GM18502 (cell line): ENCODE data around the gene WFDC12.

ENCODE experiments used
- ATAC-seq: cut with Tn5 transposase; IDR thresholded peaks from one replicate; pipeline ENCODE4 v1.9.1; 2021; ENCODE audit warnings: mild to moderate bottlenecking; ENCODE audit not compliant: unreplicated experiment, poor library complexity

Gene WFDC12

GRCh38 chr20:45094201-45094600 is 30.1 kb downstream of the WFDC12 start:
- no peak for ATAC-seq

- no peak for ATAC-seq
These were observed 31.4 kb downstream of the WFDC12 start for GRCh38 chr20:45092898-45093297.

DNA sequence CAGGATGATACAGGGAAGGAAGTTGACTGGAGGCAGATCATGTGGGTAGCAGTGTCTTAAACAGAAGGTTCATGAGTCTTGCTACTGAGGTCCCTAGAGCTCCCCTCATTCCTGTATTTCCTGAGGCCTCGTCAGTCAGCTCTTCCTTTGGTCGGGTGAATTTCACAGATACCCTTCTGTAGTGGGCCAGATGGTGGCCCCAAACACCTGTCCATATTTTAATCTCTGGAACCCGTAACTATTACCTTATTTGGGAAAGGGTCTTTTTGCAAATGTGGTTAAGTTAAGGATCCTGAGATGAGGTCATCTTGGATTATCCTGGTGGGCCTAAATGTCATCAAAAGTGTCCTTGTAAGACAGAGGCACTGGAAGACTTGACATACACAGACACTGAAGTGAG is 32.9 kb downstream of the WFDC12 start:
- no peak for ATAC-seq

DNA sequence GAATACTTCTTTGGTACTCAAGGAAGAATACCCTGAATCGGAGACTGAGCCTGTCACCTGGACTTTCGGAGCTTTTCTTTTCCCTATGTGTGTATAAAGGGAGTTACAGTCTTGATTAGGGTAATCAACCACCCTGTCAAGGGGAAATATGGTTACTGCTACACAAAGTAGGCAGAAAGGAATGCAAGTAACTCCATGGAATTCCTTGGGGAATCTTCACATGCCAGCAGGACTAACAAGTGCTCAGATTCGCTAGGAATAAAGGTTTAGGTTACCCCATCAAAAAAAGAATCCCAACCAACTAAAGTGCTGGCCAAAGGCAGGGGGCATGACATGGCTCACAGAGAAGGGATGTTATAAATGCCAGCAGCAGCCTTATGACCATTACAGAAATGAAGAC is 33.8 kb downstream of the WFDC12 start:
- no peak for ATAC-seq

DNA sequence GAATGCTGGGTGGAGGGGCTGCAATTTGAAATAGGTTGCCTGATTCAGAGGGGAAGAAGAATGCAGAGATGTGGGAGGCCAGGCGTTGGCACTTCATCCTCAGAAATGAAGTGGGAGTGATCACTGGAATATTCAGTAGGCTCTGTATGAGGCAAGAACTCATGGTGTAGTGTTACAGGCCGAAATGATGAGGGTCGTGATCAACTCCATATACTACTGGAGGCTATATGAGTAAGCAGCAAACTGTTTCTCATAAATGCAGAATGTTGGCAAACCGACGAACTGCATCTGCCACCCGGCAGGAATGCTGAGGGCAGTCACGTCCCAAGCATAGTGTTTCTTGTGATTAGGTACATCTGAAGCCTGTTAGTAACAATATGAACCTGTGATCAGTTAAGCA is 36.0 kb downstream of the WFDC12 start:
- no peak for ATAC-seq

- ATAC-seq = no peak
These were observed 36.5 kb downstream of the WFDC12 start for GRCh38 chr20:45087814-45088213.

GRCh38 chr20:45087097-45087790 is 37.0 kb downstream of the WFDC12 start:
- no peak for ATAC-seq

DNA sequence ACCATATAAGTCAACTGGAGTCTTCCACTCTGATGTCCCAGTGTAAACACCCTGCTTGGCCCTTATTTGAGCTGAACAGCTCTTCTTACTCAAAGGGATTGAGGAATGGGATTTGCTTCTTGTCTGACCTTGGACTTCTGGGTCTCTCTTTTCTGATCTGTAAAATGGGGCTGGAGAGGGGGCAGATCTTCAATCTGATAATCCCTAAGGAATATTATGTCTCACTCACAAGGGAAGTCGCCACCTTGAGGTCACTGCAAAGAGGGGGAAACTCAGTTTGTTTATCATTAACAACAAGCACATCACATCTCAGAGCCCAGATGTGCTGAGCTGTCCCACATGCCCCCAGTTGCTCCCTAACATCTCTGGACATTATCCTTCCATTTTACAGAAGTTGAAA is 38.4 kb downstream of the WFDC12 start:
- no peak for ATAC-seq

DNA sequence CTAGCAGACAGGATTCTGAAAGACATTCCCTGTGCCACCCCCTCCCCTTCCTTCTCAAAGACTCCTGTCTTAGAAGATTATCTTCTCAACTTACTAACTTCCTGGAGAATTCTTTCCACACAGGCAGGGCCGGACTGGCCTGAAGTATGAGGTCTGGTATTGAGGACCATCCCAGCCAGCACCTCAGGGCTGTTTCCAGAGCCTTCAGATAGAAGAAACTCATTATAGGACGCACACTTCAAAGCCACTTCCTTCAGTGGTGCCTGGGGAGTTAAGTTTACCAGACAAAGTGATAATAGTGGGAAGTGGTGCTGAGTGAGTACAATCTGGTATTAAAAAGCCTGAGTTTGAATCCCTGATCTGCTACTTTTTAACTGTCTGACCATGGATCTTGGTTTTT is 39.0 kb downstream of the WFDC12 start:
- no peak for ATAC-seq

DNA sequence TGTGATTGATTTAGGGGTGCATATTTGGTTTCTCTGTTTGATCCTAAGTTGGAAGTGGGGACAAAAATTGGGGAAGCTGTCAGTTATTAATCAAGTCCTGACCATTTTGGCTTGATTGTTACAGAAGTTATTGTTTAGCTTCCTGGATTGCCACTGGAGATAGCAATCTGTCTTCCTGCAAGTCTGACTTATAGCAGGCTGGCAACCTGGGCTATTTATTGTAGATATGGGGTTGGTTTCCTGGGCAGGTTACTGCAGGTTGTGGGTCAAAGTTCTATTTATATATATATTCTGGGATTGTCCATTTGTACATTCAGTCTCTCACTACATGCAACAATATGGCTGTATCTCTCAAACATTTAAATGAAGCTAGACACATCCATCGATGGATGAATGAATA is 41.1 kb downstream of the WFDC12 start:
- no peak for ATAC-seq

DNA sequence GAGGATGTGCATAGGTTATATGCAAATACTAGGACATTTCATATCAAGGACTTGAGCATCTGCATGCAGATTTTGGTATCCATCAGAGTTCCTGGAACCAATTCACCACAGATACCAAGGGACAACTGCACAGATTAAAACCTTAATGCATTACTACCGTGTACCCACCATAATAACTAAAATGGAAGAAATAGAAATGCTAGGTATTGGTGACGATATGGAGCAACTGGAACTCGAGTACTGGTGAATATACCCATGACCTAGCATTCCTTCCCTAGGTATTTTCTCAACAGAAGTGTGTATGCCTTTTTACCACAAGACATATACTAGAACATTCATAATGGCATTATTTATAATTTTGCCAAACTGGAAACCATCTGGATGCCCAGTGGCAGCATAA is 41.8 kb downstream of the WFDC12 start:
- ATAC-seq = no peak

DNA sequence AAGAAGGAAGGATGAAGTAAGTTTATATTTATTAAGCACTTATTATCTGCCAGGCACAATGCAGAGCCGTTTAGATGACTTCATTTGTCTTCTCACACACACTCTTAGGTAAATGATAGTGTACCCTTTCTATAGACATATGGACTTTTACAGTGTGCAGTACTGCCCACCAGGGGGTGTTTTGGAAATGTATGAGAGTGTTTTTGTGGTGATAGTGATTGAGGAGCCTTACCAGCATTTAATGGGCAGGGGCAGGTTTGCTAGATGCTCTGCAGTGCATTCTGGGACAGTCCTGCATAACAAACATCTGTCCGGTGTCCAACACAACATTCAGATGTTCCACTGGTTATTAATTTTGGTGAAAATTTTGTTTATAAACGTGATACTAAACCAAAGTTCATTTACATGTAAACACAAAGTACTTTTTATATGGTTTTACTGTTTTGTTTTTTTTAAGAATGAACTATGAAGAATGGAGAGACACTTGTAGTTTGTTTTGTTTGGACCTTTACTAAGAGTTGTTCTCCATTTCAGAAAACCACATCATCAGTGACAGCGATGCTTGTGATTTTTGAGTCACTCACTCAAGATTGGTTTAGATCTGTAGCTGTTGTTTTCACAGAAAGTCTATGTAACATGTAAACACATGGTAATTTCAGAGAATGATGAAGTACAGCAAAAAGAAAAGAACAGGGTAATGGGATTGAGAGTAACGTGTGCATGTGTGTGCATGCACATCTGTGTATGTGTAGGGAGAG is 43.2 kb downstream of the WFDC12 start:
- no peak for ATAC-seq

- no peak for ATAC-seq
These were observed 46.7 kb downstream of the WFDC12 start for GRCh38 chr20:45077559-45077958.
